T-helper 2 cell treated with Interferon-gamma antibody and Interleukin-4, amounts not matched to agents 5 μg/mL and 100 μg/mL, for 36 hours (primary cell): ENCODE data around the gene KIF5C.

ENCODE experiments used
- DNase-seq: peaks from one replicate; pipeline ENCODE4 v3.0.0; 2021; ENCODE audit warnings: low spot score
- H3K27ac Mint-ChIP-seq: one replicate; pipeline ENCODE4 v1.8.0; 2021; ENCODE audit warnings: mild to moderate bottlenecking, mixed read lengths
- H3K27me3 Mint-ChIP-seq: one replicate; pipeline ENCODE4 v1.8.0; 2021; ENCODE audit warnings: low read depth, mixed read lengths
- H3K36me3 Mint-ChIP-seq: one replicate; pipeline ENCODE4 v1.8.0; 2021; ENCODE audit warnings: low read depth, mixed read lengths
- H3K4me1 Mint-ChIP-seq: one replicate; pipeline ENCODE4 v1.8.0; 2021; ENCODE audit warnings: low read depth, mixed read lengths
- H3K4me3 Mint-ChIP-seq: one replicate; pipeline ENCODE4 v1.8.0; 2022; ENCODE audit warnings: mild to moderate bottlenecking, moderate library complexity, mixed read lengths
- H3K9me3 Mint-ChIP-seq: one replicate; pipeline ENCODE4 v1.8.0; 2021; ENCODE audit warnings: mixed read lengths

KIF5C gene

DNA sequence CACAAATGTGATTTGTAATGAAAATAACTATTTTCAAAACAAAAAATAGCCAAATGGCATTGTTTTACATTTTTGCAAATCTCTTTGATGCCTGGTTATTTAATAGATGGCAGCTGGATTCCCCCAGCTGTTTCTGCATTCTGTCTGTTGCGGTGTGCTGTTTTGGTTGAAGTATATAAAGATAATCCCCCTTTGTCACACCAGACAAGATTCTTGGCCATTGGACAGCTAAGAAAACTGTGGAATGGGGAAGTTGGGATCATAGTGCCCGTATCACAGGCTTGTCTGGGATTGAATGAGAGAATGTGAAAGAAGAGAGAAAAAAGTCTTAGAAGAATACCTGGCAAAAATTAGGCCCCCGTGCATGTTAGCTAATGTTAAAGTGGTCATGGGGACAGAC lies 144.0 kb downstream of the KIF5C start:
- no peak overlapping the region for H3K27ac Mint-ChIP-seq
- H3K4me3 Mint-ChIP-seq, result no peak overlapping the region
- DNase-seq, result no peak
- peaks cover 7% of the 10 kb centered on the region for H3K4me1 Mint-ChIP-seq
- H3K9me3 Mint-ChIP-seq, result no peaks in the 10 kb centered on the region
- no peaks in the 10 kb centered on the region for H3K36me3 Mint-ChIP-seq
- no peaks in the 10 kb centered on the region for H3K27me3 Mint-ChIP-seq

DNA sequence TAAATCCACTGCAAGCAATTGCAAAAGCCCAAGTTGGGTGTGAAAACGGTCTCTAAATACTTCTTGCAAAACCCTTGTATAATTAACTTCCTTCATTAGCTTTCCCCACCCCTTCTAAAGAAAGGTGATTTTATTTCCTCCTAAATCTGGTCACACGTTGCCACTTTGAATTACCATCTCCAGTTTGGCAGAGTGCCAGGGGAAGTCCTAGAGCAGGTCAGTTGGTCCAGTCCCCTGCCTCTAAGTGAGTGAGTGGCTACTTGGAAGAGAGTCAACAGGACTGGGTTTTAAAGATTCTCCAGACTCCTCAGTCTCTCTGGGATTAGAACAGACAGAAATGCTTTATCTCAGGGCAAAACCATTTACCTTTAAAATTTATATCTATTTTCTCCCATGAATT lies 144.7 kb downstream of the KIF5C start:
- Mint-ChIP-seq H3K4me3 (no peak overlapping the region), H3K4me1 (peaks cover 7% of the 10 kb centered on the region), H3K9me3 (no peaks in the 10 kb centered on the region), H3K36me3 (no peaks in the 10 kb centered on the region), H3K27me3 (no peaks in the 10 kb centered on the region), H3K27ac (no peak overlapping the region)
- DNase-seq, result no peak

DNA sequence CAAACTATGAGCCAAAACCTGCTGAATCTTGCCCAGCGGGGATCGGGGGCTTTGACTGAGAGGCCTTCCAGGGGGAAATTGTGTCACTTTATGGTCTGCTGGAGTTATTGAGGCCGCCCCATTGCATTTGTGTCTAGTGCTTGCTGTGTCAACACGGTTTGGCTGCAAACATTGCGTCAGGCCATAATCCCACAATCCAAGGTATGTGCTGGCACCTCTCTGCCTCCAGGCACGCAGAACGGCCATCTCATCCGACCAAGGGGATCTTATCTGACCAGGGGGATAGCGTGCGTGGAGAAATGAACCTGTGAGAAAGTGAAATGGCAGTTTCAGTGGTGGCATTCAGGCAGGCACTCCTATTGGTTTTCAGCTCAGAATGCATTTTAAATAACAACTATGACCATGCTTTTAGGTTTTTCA lies 145.4 kb downstream of the KIF5C start:
- DNase-seq, result no peak
- H3K4me1 Mint-ChIP-seq, result peaks cover 7% of the 10 kb centered on the region
- no peak overlapping the region for H3K4me3 Mint-ChIP-seq
- no peaks in the 10 kb centered on the region for H3K36me3 Mint-ChIP-seq
- no peaks in the 10 kb centered on the region for H3K27me3 Mint-ChIP-seq
- no peak overlapping the region for H3K27ac Mint-ChIP-seq
- H3K9me3 Mint-ChIP-seq, result no peaks in the 10 kb centered on the region

DNA sequence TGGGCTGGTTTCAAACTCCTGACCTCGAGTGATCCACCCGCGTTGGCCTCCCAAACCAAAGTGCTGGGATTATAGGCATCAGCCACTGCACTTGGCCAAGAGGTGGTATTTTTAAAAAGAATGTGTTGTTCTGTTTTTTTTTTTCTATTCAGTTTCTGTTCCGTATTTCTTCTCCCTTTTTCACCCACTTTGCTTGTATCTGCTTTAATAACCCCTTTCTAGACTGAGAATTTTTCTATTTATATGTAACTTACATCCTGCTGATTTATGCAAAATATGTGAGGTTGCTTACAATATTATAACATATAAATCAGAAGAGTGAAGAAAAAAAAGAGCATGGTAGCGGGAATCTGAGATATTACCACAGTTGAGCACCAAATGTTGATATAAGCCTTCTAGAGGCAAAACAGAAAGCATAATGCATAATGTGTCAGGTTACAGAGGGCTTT lies 146.3 kb downstream of the KIF5C start:
- no peaks in the 10 kb centered on the region for H3K27me3 Mint-ChIP-seq
- H3K4me3 Mint-ChIP-seq, result no peak overlapping the region
- H3K4me1 Mint-ChIP-seq, result peaks cover 7% of the 10 kb centered on the region
- H3K27ac Mint-ChIP-seq, result no peak overlapping the region
- DNase-seq, result no peak
- no peaks in the 10 kb centered on the region for H3K9me3 Mint-ChIP-seq
- H3K36me3 Mint-ChIP-seq, result no peaks in the 10 kb centered on the region

- H3K4me3 Mint-ChIP-seq, result no peak overlapping the region
- H3K9me3 Mint-ChIP-seq, result no peaks in the 10 kb centered on the region
- H3K27me3 Mint-ChIP-seq, result no peaks in the 10 kb centered on the region
- H3K36me3 Mint-ChIP-seq, result no peaks in the 10 kb centered on the region
- no peak overlapping the region for H3K27ac Mint-ChIP-seq
- no peak for DNase-seq
- H3K4me1 Mint-ChIP-seq, result peaks cover 7% of the 10 kb centered on the region
Measured at GRCh38 chr2:149021761-149022160, 146.7 kb downstream of the KIF5C start.

- DNase-seq, result no peak
- Mint-ChIP-seq H3K4me1 (no peaks in the 10 kb centered on the region), H3K27me3 (peaks cover under 1% of the 10 kb centered on the region), H3K9me3 (no peaks in the 10 kb centered on the region), H3K36me3 (no peaks in the 10 kb centered on the region), H3K4me3 (no peak overlapping the region), H3K27ac (no peak overlapping the region)
Measured at GRCh38 chr2:149023091-149023490, 148.1 kb downstream of the KIF5C start.

- DNase-seq, result no peak
- Mint-ChIP-seq H3K36me3 (no peaks in the 10 kb centered on the region), H3K27me3 (peaks cover 3% of the 10 kb centered on the region), H3K4me3 (no peak overlapping the region), H3K27ac (no peak overlapping the region), H3K4me1 (peaks cover 5% of the 10 kb centered on the region), H3K9me3 (no peaks in the 10 kb centered on the region)
Measured at GRCh38 chr2:149027590-149028250, 152.7 kb downstream of the KIF5C start.

- Mint-ChIP-seq H3K4me1 (peaks cover 5% of the 10 kb centered on the region), H3K27ac (no peak overlapping the region), H3K4me3 (no peak overlapping the region), H3K27me3 (peaks cover 3% of the 10 kb centered on the region), H3K36me3 (no peaks in the 10 kb centered on the region), H3K9me3 (no peaks in the 10 kb centered on the region)
- no peak for DNase-seq
Measured at GRCh38 chr2:149028377-149028776, 153.3 kb downstream of the KIF5C start.

- no peak overlapping the region for H3K27ac Mint-ChIP-seq
- peaks cover 5% of the 10 kb centered on the region for H3K4me1 Mint-ChIP-seq
- no peak for DNase-seq
- H3K27me3 Mint-ChIP-seq, result peaks cover 7% of the 10 kb centered on the region
- no peak overlapping the region for H3K4me3 Mint-ChIP-seq
- H3K9me3 Mint-ChIP-seq, result no peaks in the 10 kb centered on the region
- H3K36me3 Mint-ChIP-seq, result no peaks in the 10 kb centered on the region
Measured at GRCh38 chr2:149028891-149029290, 153.9 kb downstream of the KIF5C start.

GRCh38 chr2:149029307-149029965 lies 154.4 kb downstream of the KIF5C start:
- no peak overlapping the region for H3K4me3 Mint-ChIP-seq
- no peak overlapping the region for H3K27ac Mint-ChIP-seq
- no peak for DNase-seq
- peaks cover 5% of the 10 kb centered on the region for H3K4me1 Mint-ChIP-seq
- no peaks in the 10 kb centered on the region for H3K36me3 Mint-ChIP-seq
- peaks cover 9% of the 10 kb centered on the region for H3K27me3 Mint-ChIP-seq
- H3K9me3 Mint-ChIP-seq, result no peaks in the 10 kb centered on the region

- H3K27ac Mint-ChIP-seq, result no peak overlapping the region
Measured at GRCh38 chr2:149031396-149031795, 156.4 kb downstream of the KIF5C start.

DNA sequence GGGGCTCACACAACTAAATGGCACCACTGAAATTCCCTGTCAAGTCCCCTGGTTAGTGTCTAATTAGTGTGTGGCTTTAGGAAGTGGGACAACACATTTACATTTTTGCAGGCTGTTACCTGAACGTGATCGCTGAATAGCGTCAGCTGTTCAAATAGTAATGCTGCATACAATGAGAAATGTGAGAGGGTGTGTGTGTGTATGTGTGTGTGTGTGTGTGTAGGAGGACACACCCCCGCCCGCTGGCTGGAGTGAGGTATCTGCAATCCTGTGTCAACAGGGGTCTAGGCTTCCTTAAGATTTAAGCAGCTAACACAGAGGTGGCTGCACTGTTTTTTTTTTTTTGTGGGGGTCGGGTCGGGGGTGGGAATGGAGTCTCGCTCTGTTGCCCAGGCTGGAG lies 158.7 kb downstream of the KIF5C start:
- no peak for DNase-seq
- Mint-ChIP-seq H3K9me3 (no peaks in the 10 kb centered on the region), H3K4me1 (peaks cover 5% of the 10 kb centered on the region), H3K4me3 (no peak overlapping the region), H3K27ac (no peak overlapping the region), H3K36me3 (no peaks in the 10 kb centered on the region), H3K27me3 (peaks cover 31% of the 10 kb centered on the region)

More at GRCh38 chr2:149031396-149031795, 156.4 kb downstream of the KIF5C start:
- H3K9me3 Mint-ChIP-seq, result no peaks in the 10 kb centered on the region
- peaks cover 5% of the 10 kb centered on the region for H3K4me1 Mint-ChIP-seq
- no peak for DNase-seq
- H3K27me3 Mint-ChIP-seq, result peaks cover 14% of the 10 kb centered on the region
- no peak overlapping the region for H3K4me3 Mint-ChIP-seq
- no peaks in the 10 kb centered on the region for H3K36me3 Mint-ChIP-seq

DNA sequence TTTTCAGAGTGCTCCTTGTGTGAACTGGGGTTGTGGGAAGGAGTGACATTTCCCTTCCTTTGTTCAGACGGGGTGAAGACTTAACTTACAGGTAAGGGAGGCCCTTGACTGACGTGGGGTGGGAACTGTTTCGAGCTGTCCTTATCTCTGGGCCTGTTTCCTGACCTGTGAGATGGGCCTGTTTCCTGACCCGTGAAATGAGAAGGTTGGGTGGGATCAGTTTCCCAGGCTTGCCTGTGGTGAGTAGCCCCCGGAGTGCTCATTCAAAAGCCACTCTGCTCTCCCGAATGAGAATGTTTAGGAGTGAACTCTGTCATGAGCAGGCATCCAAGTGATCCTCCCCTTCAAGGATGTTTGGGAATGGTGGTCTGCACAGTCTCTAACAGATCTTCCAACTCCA lies 159.4 kb downstream of the KIF5C start:
- H3K27ac Mint-ChIP-seq, result no peak overlapping the region
- no peaks in the 10 kb centered on the region for H3K36me3 Mint-ChIP-seq
- peaks cover 36% of the 10 kb centered on the region for H3K27me3 Mint-ChIP-seq
- DNase-seq, result no peak
- H3K4me3 Mint-ChIP-seq, result no peak overlapping the region
- H3K9me3 Mint-ChIP-seq, result no peaks in the 10 kb centered on the region
- H3K4me1 Mint-ChIP-seq, result peaks cover 5% of the 10 kb centered on the region

DNA sequence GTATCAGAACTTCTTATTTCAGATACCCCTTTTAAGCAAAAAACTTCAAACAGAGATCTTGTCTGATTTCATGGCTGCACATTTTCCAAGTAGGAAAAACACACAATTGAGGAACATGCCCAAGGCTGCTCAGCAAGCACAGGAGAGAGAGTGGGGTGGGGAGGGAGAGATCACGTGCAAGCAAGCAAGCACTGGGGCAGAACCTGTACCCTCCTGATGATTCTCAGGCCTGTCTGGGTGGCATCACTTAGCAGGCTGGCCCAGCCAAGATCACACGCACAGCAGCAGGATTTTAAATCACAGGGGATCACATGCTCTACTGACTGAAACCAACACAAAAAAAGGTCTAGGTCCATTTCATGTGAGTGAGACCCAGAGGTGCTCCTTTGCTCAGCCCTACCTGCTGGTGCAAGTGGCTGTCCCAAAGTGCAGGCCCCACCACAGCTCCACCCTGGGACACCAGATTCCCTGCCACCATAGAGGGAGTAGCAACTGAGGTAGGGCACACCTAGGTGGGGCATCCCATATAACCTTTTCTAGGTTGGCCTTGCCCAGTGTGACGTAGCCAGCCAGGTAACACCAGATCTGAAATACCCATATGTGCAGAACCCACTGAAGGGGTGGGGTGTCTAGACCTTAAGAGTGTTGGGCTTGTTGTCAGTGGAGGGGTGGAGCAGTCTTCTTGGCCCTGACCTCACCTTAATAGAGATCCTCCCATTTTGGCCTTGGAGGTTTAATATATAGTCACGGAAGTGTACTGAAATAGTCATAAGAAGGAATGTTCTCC lies 161.7 kb downstream of the KIF5C start:
- H3K27me3 Mint-ChIP-seq, result peaks cover 56% of the 10 kb centered on the region
- no peak overlapping the region for H3K27ac Mint-ChIP-seq
- DNase-seq, result no peak
- H3K9me3 Mint-ChIP-seq, result no peaks in the 10 kb centered on the region
- no peaks in the 10 kb centered on the region for H3K36me3 Mint-ChIP-seq
- no peak overlapping the region for H3K4me3 Mint-ChIP-seq
- H3K4me1 Mint-ChIP-seq, result peaks cover 6% of the 10 kb centered on the region
